ENCODE results near the gene CRYL1. TPM values are rescaled to one million over a fixed set of nuclear protein-coding genes. Genes with fewer than 3 reads are reported as not detected.
A peak's percentile ranks its signal among the peaks of the same experiment; 100 is the strongest.

Gene CRYL1
- total RNA-seq, 1 experiment from 2014 or later: 2.9 TPM

GRCh38 chr13:20566898-20567874, 41.5 kb upstream of the CRYL1 start, which contains the start of gene IFT88:
TSS of gene IFT88 (plus strand) at chr13:20567157. CDS start at chr13:20574386, 7,229 bp downstream.
- peak within 1 kb of the TSS; percentile 83 for H3K4me3 Mint-ChIP-seq
- H3K36me3 Mint-ChIP-seq: peaks cover 15% of the 10 kb centered on the region
- peaks cover 15% of the 10 kb centered on the region for H3K27me3 Mint-ChIP-seq (ENCODE audit: low read depth)
- DNase-seq (ENCODE audit: low spot score) (peak; percentile 88), ATAC-seq (peak; percentile 88)
- peak within 1 kb of the TSS; percentile 92 for H3K27ac Mint-ChIP-seq
- CTCF ChIA-PET: interaction anchor here (1.0 to 1.4 kb wide), 2 partner anchors 72 to 155 kb away, joined by 3 read pairs; no protein-coding TSS in a partner anchor
- peaks cover 9% of the 10 kb centered on the region for H3K4me1 Mint-ChIP-seq
- TF ChIP-seq E2F1 (CRISPR knock-in tag; IDR thresholded peaks at IDR 0.05) (peak; percentile 50; the same call in 1 of the 2 replicates), E2F5 (CRISPR knock-in tag; IDR thresholded peaks at IDR 0.05) (peak; percentile 66; the same call in 1 of the 2 replicates), NFE2L1 (CRISPR knock-in tag; IDR thresholded peaks at IDR 0.05) (no peak), TP53 (CRISPR knock-in tag; IDR thresholded peaks at IDR 0.05) (no peak), USF1 (CRISPR knock-in tag; IDR thresholded peaks at IDR 0.05) (0 out of 2 replicates have a peak, but pooled peaks have one; percentile 15), ZNF423 (CRISPR knock-in tag; IDR thresholded peaks at IDR 0.05) (peak; percentile 72), ZNF317 (CRISPR knock-in tag; IDR thresholded peaks at IDR 0.05; ENCODE audit: borderline replicate concordance, low read depth) (peak; percentile 33; the same call in 1 of the 2 replicates), NFATC4 (CRISPR knock-in tag; IDR thresholded peaks at IDR 0.05) (no peak), CDX4 (CRISPR knock-in tag; IDR thresholded peaks at IDR 0.05; ENCODE audit: borderline replicate concordance) (no peak), ARID4B (CRISPR knock-in tag; IDR thresholded peaks at IDR 0.05; ENCODE audit: borderline replicate concordance) (peak; percentile 83; the same call in 1 of the 2 replicates)
- POLR2A ChIA-PET: no interaction called here
- H3K9me3 Mint-ChIP-seq: peaks cover 21% of the 10 kb centered on the region

GRCh38 chr13:20566468-20566897, 40.8 kb upstream of the CRYL1 start:
- Mint-ChIP-seq H3K4me1 (peaks cover 9% of the 10 kb centered on the region), H3K9me3 (peaks cover 21% of the 10 kb centered on the region), H3K36me3 (peaks cover 15% of the 10 kb centered on the region), H3K27ac (peak overlapping the region; percentile 92; the same call in 1 of the 2 replicates), H3K27me3 (ENCODE audit: low read depth) (peaks cover 15% of the 10 kb centered on the region), H3K4me3 (peak overlapping the region; percentile 83)
- no peak for DNase-seq (ENCODE audit: low spot score)
- ATAC-seq: peak; percentile 80
- POLR2A ChIA-PET: no interaction called here
- CTCF ChIA-PET: interaction anchor here (1.0 to 1.4 kb wide), 2 partner anchors 10 to 71 kb away, joined by 3 to 4 read pairs; no protein-coding TSS in a partner anchor
- TF ChIP-seq ATF2 (CRISPR knock-in tag; IDR thresholded peaks at IDR 0.05; ENCODE audit: borderline replicate concordance, low read depth) (no peak), ARID4B (CRISPR knock-in tag; IDR thresholded peaks at IDR 0.05; ENCODE audit: borderline replicate concordance) (no peak), ZNF138 (CRISPR knock-in tag; conservative IDR thresholded peaks at IDR 0.05) (no peak), NR2C2 (CRISPR knock-in tag; IDR thresholded peaks at IDR 0.05) (no peak), SOX15 (CRISPR knock-in tag; IDR thresholded peaks at IDR 0.05) (no peak)

Measured in WTC11 (cell line).